ENCODE measurements around the gene RPL15. TPM values are rescaled to one million over a fixed set of nuclear protein-coding genes. Genes with fewer than 3 reads are reported as not detected.
"Not testable (repeated sequence)": the region's sequence is repeated elsewhere in the genome, so short reads cannot be mapped to it uniquely, and the experiment has no call there.

Gene RPL15
- polyA plus RNA-seq = 2,646 TPM
- long read RNA-seq, donor 1, transcript RPL15-202 (3 exons, 820 nt) = minor isoform, 81 of 700 reads
- long read RNA-seq, donor 1, transcript RPL15-212 (2 exons, 1,785 nt) = minor isoform, 12 of 700 reads
- long read RNA-seq, donor 1, transcript RPL15-208 (4 exons, 1,063 nt) = minor isoform, 56 of 700 reads
- long read RNA-seq, donor 1, transcript RPL15-201 (4 exons, 2,730 nt) = major isoform, 513 of 700 reads
- long read RNA-seq, donor 1, partial matches to known transcripts = 13 of 700 reads
- long read RNA-seq, donor 1, other reads (novel, unspliced or antisense) = 9 of 700 reads
- long read RNA-seq, donor 2, transcript RPL15-202 (3 exons, 820 nt) = minor isoform, 145 of 1,463 reads
- long read RNA-seq, donor 2, transcript RPL15-208 (4 exons, 1,063 nt) = minor isoform, 120 of 1,463 reads
- long read RNA-seq, donor 2, transcript RPL15-201 (4 exons, 2,730 nt) = major isoform, 1,054 of 1,463 reads
- long read RNA-seq, donor 2, transcript RPL15-212 (2 exons, 1,785 nt) = minor isoform, 49 of 1,463 reads
- long read RNA-seq, donor 2, partial matches to known transcripts = 36 of 1,463 reads
- long read RNA-seq, donor 2, other reads (novel, unspliced or antisense) = 24 of 1,463 reads
- long read RNA-seq, donor 3 = 0 reads
- long read RNA-seq, donor 4, transcript RPL15-208 (4 exons, 1,063 nt) = minor isoform, 12 of 130 reads
- long read RNA-seq, donor 4, transcript RPL15-202 (3 exons, 820 nt) = minor isoform, 19 of 130 reads
- long read RNA-seq, donor 4, transcript RPL15-201 (4 exons, 2,730 nt) = major isoform, 93 of 130 reads
- long read RNA-seq, donor 4, partial matches to known transcripts = 0 of 130 reads
- long read RNA-seq, donor 4, other reads (novel, unspliced or antisense) = 0 of 130 reads
- long read RNA-seq, donor 5, transcript RPL15-212 (2 exons, 1,785 nt) = minor isoform, 15 of 870 reads
- long read RNA-seq, donor 5, transcript RPL15-208 (4 exons, 1,063 nt) = minor isoform, 73 of 870 reads
- long read RNA-seq, donor 5, transcript RPL15-202 (3 exons, 820 nt) = minor isoform, 99 of 870 reads
- long read RNA-seq, donor 5, transcript RPL15-201 (4 exons, 2,730 nt) = major isoform, 640 of 870 reads
- long read RNA-seq, donor 5, partial matches to known transcripts = 5 of 870 reads
- long read RNA-seq, donor 5, other reads (novel, unspliced or antisense) = 14 of 870 reads
- long read RNA-seq, donor 6, transcript RPL15-202 (3 exons, 820 nt) = minor isoform, 142 of 1,193 reads
- long read RNA-seq, donor 6, transcript RPL15-201 (4 exons, 2,730 nt) = major isoform, 838 of 1,193 reads
- long read RNA-seq, donor 6, transcript RPL15-212 (2 exons, 1,785 nt) = minor isoform, 48 of 1,193 reads
- long read RNA-seq, donor 6, transcript RPL15-208 (4 exons, 1,063 nt) = minor isoform, 97 of 1,193 reads
- long read RNA-seq, donor 6, partial matches to known transcripts = 23 of 1,193 reads
- long read RNA-seq, donor 6, other reads (novel, unspliced or antisense) = 19 of 1,193 reads
- long read RNA-seq, donor 7, transcript RPL15-212 (2 exons, 1,785 nt) = minor isoform, 24 of 815 reads
- long read RNA-seq, donor 7, transcript RPL15-202 (3 exons, 820 nt) = minor isoform, 90 of 815 reads
- long read RNA-seq, donor 7, transcript RPL15-201 (4 exons, 2,730 nt) = major isoform, 608 of 815 reads
- long read RNA-seq, donor 7, transcript RPL15-208 (4 exons, 1,063 nt) = minor isoform, 44 of 815 reads
- long read RNA-seq, donor 7, partial matches to known transcripts = 14 of 815 reads
- long read RNA-seq, donor 7, other reads (novel, unspliced or antisense) = 12 of 815 reads
- long read RNA-seq, donor 8, transcript RPL15-212 (2 exons, 1,785 nt) = minor isoform, 33 of 1,580 reads
- long read RNA-seq, donor 8, transcript RPL15-202 (3 exons, 820 nt) = minor isoform, 181 of 1,580 reads
- long read RNA-seq, donor 8, transcript RPL15-208 (4 exons, 1,063 nt) = minor isoform, 142 of 1,580 reads
- long read RNA-seq, donor 8, transcript RPL15-201 (4 exons, 2,730 nt) = major isoform, 1,161 of 1,580 reads
- long read RNA-seq, donor 8, partial matches to known transcripts = 13 of 1,580 reads
- long read RNA-seq, donor 8, other reads (novel, unspliced or antisense) = 20 of 1,580 reads
- long read RNA-seq, donor 9, transcript RPL15-202 (3 exons, 820 nt) = minor isoform, 195 of 1,649 reads
- long read RNA-seq, donor 9, transcript RPL15-208 (4 exons, 1,063 nt) = minor isoform, 138 of 1,649 reads
- long read RNA-seq, donor 9, transcript RPL15-201 (4 exons, 2,730 nt) = major isoform, 1,187 of 1,649 reads
- long read RNA-seq, donor 9, transcript RPL15-212 (2 exons, 1,785 nt) = minor isoform, 44 of 1,649 reads
- long read RNA-seq, donor 9, partial matches to known transcripts = 11 of 1,649 reads
- long read RNA-seq, donor 9, other reads (novel, unspliced or antisense) = 32 of 1,649 reads
- long read RNA-seq, donor 10, transcript RPL15-212 (2 exons, 1,785 nt) = minor isoform, 20 of 1,537 reads
- long read RNA-seq, donor 10, transcript RPL15-201 (4 exons, 2,730 nt) = major isoform, 1,127 of 1,537 reads
- long read RNA-seq, donor 10, transcript RPL15-202 (3 exons, 820 nt) = minor isoform, 166 of 1,537 reads
- long read RNA-seq, donor 10, transcript RPL15-208 (4 exons, 1,063 nt) = minor isoform, 128 of 1,537 reads
- long read RNA-seq, donor 10, partial matches to known transcripts = 26 of 1,537 reads
- long read RNA-seq, donor 10, other reads (novel, unspliced or antisense) = 31 of 1,537 reads
- long read RNA-seq, donor 11, transcript RPL15-208 (4 exons, 1,063 nt) = minor isoform, 103 of 1,229 reads
- long read RNA-seq, donor 11, transcript RPL15-201 (4 exons, 2,730 nt) = major isoform, 685 of 1,229 reads
- long read RNA-seq, donor 11, transcript RPL15-202 (3 exons, 820 nt) = minor isoform, 122 of 1,229 reads
- long read RNA-seq, donor 11, transcript RPL15-212 (2 exons, 1,785 nt) = minor isoform, 23 of 1,229 reads
- long read RNA-seq, donor 11, partial matches to known transcripts = 260 of 1,229 reads
- long read RNA-seq, donor 11, other reads (novel, unspliced or antisense) = 13 of 1,229 reads

- Histone ChIP-seq H3K27ac (ENCODE audit: low read length) (peak within 1 kb of the TSS; percentile 87), H3K27me3 (ENCODE audit: control insufficient read depth, insufficient read depth, low read length) (no peaks in the 10 kb centered on the region), H3K4me3 (ENCODE audit: low read length) (peak within 1 kb of the TSS; percentile 71), H3K9me3 (ENCODE audit: control insufficient read depth, low read depth, low read length) (no peaks in the 10 kb centered on the region), H3K4me1 (ENCODE audit: control insufficient read depth, insufficient read depth, low read length) (peaks cover 13% of the 10 kb centered on the region), H3K36me3 (ENCODE audit: control insufficient read depth, insufficient read depth, low read length) (peaks cover 18% of the 10 kb centered on the region)
- WGBS (ENCODE audit: insufficient coverage, low lambda C conversion rate) = no CpG with 5 or more reads among the region's 64 CpGs
- peak; percentile 97 to 98 for DNase-seq
Observed at GRCh38 chr3:23916886-23917678, at the start of gene RPL15, which contains the start of gene NKIRAS1. Gene RPL15 (plus strand): TSS chr3:23917132. CDS start chr3:23917860, 728 bp downstream. Gene NKIRAS1 (minus strand): TSS chr3:23916990. CDS start chr3:23910904, 6,086 bp downstream.

GRCh38 chr3:23867400-23867799 lies 49.5 kb upstream of the RPL15 start:
- H3K27me3 ChIP-seq (ENCODE audit: control insufficient read depth, insufficient read depth, low read length) = no peaks in the 10 kb centered on the region
- no peak overlapping the region for H3K4me3 ChIP-seq (ENCODE audit: low read length)
- peaks cover 2% of the 10 kb centered on the region for H3K36me3 ChIP-seq (ENCODE audit: control insufficient read depth, insufficient read depth, low read length)
- no peak overlapping the region for H3K27ac ChIP-seq (ENCODE audit: low read length)
- no CpG with 5 or more reads among the region's 1 CpG for WGBS (ENCODE audit: insufficient coverage, low lambda C conversion rate)
- H3K4me1 ChIP-seq (ENCODE audit: control insufficient read depth, insufficient read depth, low read length) = peaks cover 17% of the 10 kb centered on the region
- peaks cover 5% of the 10 kb centered on the region for H3K9me3 ChIP-seq (ENCODE audit: control insufficient read depth, low read depth, low read length)
- DNase-seq = no peak

GRCh38 chr3:23867838-23868237 lies 49.1 kb upstream of the RPL15 start:
- Histone ChIP-seq H3K27me3 (ENCODE audit: control insufficient read depth, insufficient read depth, low read length) (no peaks in the 10 kb centered on the region), H3K9me3 (ENCODE audit: control insufficient read depth, low read depth, low read length) (peaks cover 5% of the 10 kb centered on the region), H3K4me3 (ENCODE audit: low read length) (no peak overlapping the region), H3K4me1 (ENCODE audit: control insufficient read depth, insufficient read depth, low read length) (peaks cover 17% of the 10 kb centered on the region), H3K27ac (ENCODE audit: low read length) (no peak overlapping the region), H3K36me3 (ENCODE audit: control insufficient read depth, insufficient read depth, low read length) (peaks cover 2% of the 10 kb centered on the region)
- DNase-seq = no peak
- 100% methylated on average over 1 of the region's 1 CpG for WGBS (ENCODE audit: insufficient coverage, low lambda C conversion rate)

- no peak for DNase-seq
- H3K27me3 ChIP-seq (ENCODE audit: control insufficient read depth, insufficient read depth, low read length) = no peaks in the 10 kb centered on the region
- no CpG with 5 or more reads among the region's 4 CpGs for WGBS (ENCODE audit: insufficient coverage, low lambda C conversion rate)
- H3K9me3 ChIP-seq (ENCODE audit: control insufficient read depth, low read depth, low read length) = peaks cover 5% of the 10 kb centered on the region
- peaks cover 2% of the 10 kb centered on the region for H3K36me3 ChIP-seq (ENCODE audit: control insufficient read depth, insufficient read depth, low read length)
- H3K4me1 ChIP-seq (ENCODE audit: control insufficient read depth, insufficient read depth, low read length) = peaks cover 15% of the 10 kb centered on the region
- H3K4me3 ChIP-seq (ENCODE audit: low read length) = no peak overlapping the region
- no peak overlapping the region for H3K27ac ChIP-seq (ENCODE audit: low read length)
Observed at GRCh38 chr3:23869977-23870662, 46.8 kb upstream of the RPL15 start.

- WGBS (ENCODE audit: insufficient coverage, low lambda C conversion rate) = no CpG with 5 or more reads among the region's 5 CpGs
Observed at GRCh38 chr3:23870663-23871043, 46.3 kb upstream of the RPL15 start.

DNA sequence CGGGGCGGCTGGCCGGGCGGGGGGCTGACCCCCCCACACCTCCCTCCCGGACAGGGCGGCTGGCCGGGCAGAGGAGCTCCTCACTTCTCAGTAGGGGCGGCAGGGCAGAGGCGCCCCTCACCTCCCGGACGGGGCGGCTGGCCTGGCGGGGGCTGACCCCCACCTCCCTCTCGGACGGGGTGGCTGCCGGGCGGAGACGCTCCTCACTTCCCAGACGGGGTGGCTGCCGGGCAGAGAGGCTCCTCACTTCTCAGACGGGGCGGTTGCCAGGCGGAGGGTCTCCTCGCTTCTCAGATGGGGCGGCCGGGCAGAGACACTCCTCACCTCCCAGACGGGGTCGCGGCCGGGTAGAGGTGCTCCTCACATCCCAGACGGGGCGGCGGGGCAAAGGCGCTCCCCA lies 45.6 kb upstream of the RPL15 start:
- H3K4me1 ChIP-seq (ENCODE audit: control insufficient read depth, insufficient read depth, low read length); H3K36me3 ChIP-seq (ENCODE audit: control insufficient read depth, insufficient read depth, low read length); H3K9me3 ChIP-seq (ENCODE audit: control insufficient read depth, low read depth, low read length); H3K27ac ChIP-seq (ENCODE audit: low read length); DNase-seq; H3K27me3 ChIP-seq (ENCODE audit: control insufficient read depth, insufficient read depth, low read length); H3K4me3 ChIP-seq (ENCODE audit: low read length): not testable (repeated sequence)
- no CpG with 5 or more reads among the region's 34 CpGs for WGBS (ENCODE audit: insufficient coverage, low lambda C conversion rate)

More at GRCh38 chr3:23870663-23871043, 46.3 kb upstream of the RPL15 start:
- DNase-seq; H3K4me3 ChIP-seq (ENCODE audit: low read length); H3K9me3 ChIP-seq (ENCODE audit: control insufficient read depth, low read depth, low read length); H3K27me3 ChIP-seq (ENCODE audit: control insufficient read depth, insufficient read depth, low read length); H3K27ac ChIP-seq (ENCODE audit: low read length); H3K36me3 ChIP-seq (ENCODE audit: control insufficient read depth, insufficient read depth, low read length): not testable (repeated sequence)
- H3K4me1 ChIP-seq (ENCODE audit: control insufficient read depth, insufficient read depth, low read length) = peaks cover 10% of the 10 kb centered on the region

- Histone ChIP-seq H3K36me3 (ENCODE audit: control insufficient read depth, insufficient read depth, low read length) (no peaks in the 10 kb centered on the region), H3K4me1 (ENCODE audit: control insufficient read depth, insufficient read depth, low read length) (peaks cover 2% of the 10 kb centered on the region), H3K4me3 (ENCODE audit: low read length) (no peak overlapping the region), H3K27me3 (ENCODE audit: control insufficient read depth, insufficient read depth, low read length) (no peaks in the 10 kb centered on the region), H3K27ac (ENCODE audit: low read length) (no peak overlapping the region), H3K9me3 (ENCODE audit: control insufficient read depth, low read depth, low read length) (peaks cover 5% of the 10 kb centered on the region)
- DNase-seq = no peak
- WGBS (ENCODE audit: insufficient coverage, low lambda C conversion rate) = 100% methylated on average over 1 of the region's 3 CpGs
Observed at GRCh38 chr3:23872330-23872729, 44.6 kb upstream of the RPL15 start.
